ENCODE data around the gene GASK1A.

GRCh38 chr3:42991341-42992315 lies 12.5 kb downstream of the GASK1A start:
- TF ChIP-seq CTCF (conservative IDR thresholded peaks at IDR 0.05; ENCODE audit: low read depth, low read length) (no peak), EZH2 (IDR thresholded peaks at IDR 0.05; ENCODE audit: low read length, unreplicated experiment) (no peak), EZH2phosphoT487 (IDR thresholded peaks at IDR 0.05; ENCODE audit: borderline replicate concordance, low read length) (no peak)
